ENCODE measurements around the gene PRIMPOL. TPM values are rescaled to one million over a fixed set of nuclear protein-coding genes. Genes with fewer than 3 reads are reported as not detected.
A peak's percentile ranks its signal among the peaks of the same experiment; 100 is the strongest.
"Not testable (repeated sequence)": the region's sequence is repeated elsewhere in the genome, so short reads cannot be mapped to it uniquely, and the experiment has no call there.

Gene PRIMPOL
- total RNA-seq, 2 experiments from 2014 or later: 21.0 to 25.3 TPM

- CTCF ChIA-PET: interaction anchor here (0.9 kb wide), 1 partner anchor 9 kb away, joined by 3 read pairs; no protein-coding TSS in a partner anchor
Observed at GRCh38 chr4:184715526-184715925, 66.0 kb downstream of the PRIMPOL start.

GRCh38 chr4:184719407-184719806, 69.9 kb downstream of the PRIMPOL start:
- CTCF ChIA-PET: no interaction called here
- ATAC-seq (no peak), DNase-seq (no peak)
- Mint-ChIP-seq H3K36me3 (peaks cover 72% of the 10 kb centered on the region), H3K27ac (no peak overlapping the region), H3K4me1 (peaks cover 27% of the 10 kb centered on the region), H3K4me3 (no peak overlapping the region), H3K27me3 (no peaks in the 10 kb centered on the region), H3K9me3 (ENCODE audit: low read depth) (no peaks in the 10 kb centered on the region)

More at GRCh38 chr4:184715526-184715925, 66.0 kb downstream of the PRIMPOL start:
- DNase-seq: no peak
- peaks cover 11% of the 10 kb centered on the region for H3K4me1 Mint-ChIP-seq
- no peaks in the 10 kb centered on the region for H3K27me3 Mint-ChIP-seq
- no peak for ATAC-seq
- H3K4me3 Mint-ChIP-seq: no peak overlapping the region
- no peak overlapping the region for H3K27ac Mint-ChIP-seq
- H3K9me3 Mint-ChIP-seq (ENCODE audit: low read depth): no peaks in the 10 kb centered on the region
- H3K36me3 Mint-ChIP-seq: peaks cover 64% of the 10 kb centered on the region

- CTCF ChIA-PET: no interaction called here
- peaks cover 27% of the 10 kb centered on the region for H3K4me1 Mint-ChIP-seq
- peaks cover 72% of the 10 kb centered on the region for H3K36me3 Mint-ChIP-seq
- H3K4me3 Mint-ChIP-seq: no peak overlapping the region
- no peaks in the 10 kb centered on the region for H3K9me3 Mint-ChIP-seq (ENCODE audit: low read depth)
- ATAC-seq (no peak), DNase-seq (no peak)
- peak overlapping the region; percentile 50 for H3K27ac Mint-ChIP-seq
- H3K27me3 Mint-ChIP-seq: no peaks in the 10 kb centered on the region
Observed at GRCh38 chr4:184721254-184721653, 71.7 kb downstream of the PRIMPOL start.

- CTCF ChIA-PET: interaction anchor here (0.8 to 1.2 kb wide), 2 partner anchors 11 to 475 kb away, joined by 3 to 6 read pairs; partner anchors contain the start of gene CENPU
- Mint-ChIP-seq H3K4me3 (no peak overlapping the region), H3K27ac (peak overlapping the region; percentile 27), H3K4me1 (peaks cover 30% of the 10 kb centered on the region), H3K27me3 (no peaks in the 10 kb centered on the region), H3K9me3 (ENCODE audit: low read depth) (no peaks in the 10 kb centered on the region), H3K36me3 (peaks cover 74% of the 10 kb centered on the region)
- ATAC-seq (peak; percentile 30), DNase-seq (no peak)
Observed at GRCh38 chr4:184722798-184723197, 73.3 kb downstream of the PRIMPOL start.

- no peak overlapping the region for H3K4me3 Mint-ChIP-seq
- CTCF ChIA-PET: no interaction called here
- no peaks in the 10 kb centered on the region for H3K27me3 Mint-ChIP-seq
- no peak for DNase-seq
- ATAC-seq: no peak
- no peaks in the 10 kb centered on the region for H3K9me3 Mint-ChIP-seq (ENCODE audit: low read depth)
- no peak overlapping the region for H3K27ac Mint-ChIP-seq
- peaks cover 76% of the 10 kb centered on the region for H3K36me3 Mint-ChIP-seq
- peaks cover 50% of the 10 kb centered on the region for H3K4me1 Mint-ChIP-seq
Observed at GRCh38 chr4:184727430-184727829, 77.9 kb downstream of the PRIMPOL start.

DNA sequence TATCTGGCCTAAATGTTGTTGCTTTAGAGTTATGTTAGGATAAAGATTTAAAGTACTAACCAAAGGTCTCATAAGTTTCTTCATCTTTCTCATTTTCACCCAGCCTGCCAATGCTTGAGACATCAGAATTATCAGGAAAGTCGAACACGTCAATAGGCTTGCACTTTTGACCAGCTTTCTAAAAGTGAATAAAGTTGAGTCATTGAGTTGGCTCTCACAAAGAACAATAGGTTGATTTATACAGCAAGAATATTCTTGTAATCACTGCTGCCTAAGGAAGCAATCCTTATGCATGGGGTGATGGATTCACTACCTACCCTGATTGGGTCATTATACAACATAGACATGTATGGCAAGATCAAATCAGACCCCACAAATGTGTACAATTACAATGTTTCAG, 79.3 kb downstream of the PRIMPOL start:
- DNase-seq: no peak
- Mint-ChIP-seq H3K27me3 (no peaks in the 10 kb centered on the region), H3K27ac (no peak overlapping the region), H3K36me3 (peaks cover 71% of the 10 kb centered on the region), H3K4me3 (no peak overlapping the region), H3K4me1 (peaks cover 48% of the 10 kb centered on the region), H3K9me3 (ENCODE audit: low read depth) (no peaks in the 10 kb centered on the region)
- CTCF ChIA-PET: interaction anchor here (1.0 kb wide), 1 partner anchor 79 kb away, joined by 4 read pairs; the partner anchor contains the start of genes CASP3 and PRIMPOL
- no peak for ATAC-seq

- Mint-ChIP-seq H3K36me3 (peaks cover 61% of the 10 kb centered on the region), H3K27ac (no peak overlapping the region), H3K27me3 (no peaks in the 10 kb centered on the region), H3K4me1 (peaks cover 51% of the 10 kb centered on the region), H3K4me3 (no peak overlapping the region), H3K9me3 (ENCODE audit: low read depth) (no peaks in the 10 kb centered on the region)
- CTCF ChIA-PET: interaction anchor here (0.8 to 1.0 kb wide), 2 partner anchors 10 to 195 kb away, joined by 3 to 4 read pairs; no protein-coding TSS in a partner anchor
- ATAC-seq: no peak
- no peak for DNase-seq
Observed at GRCh38 chr4:184729946-184730345, 80.4 kb downstream of the PRIMPOL start.

DNA sequence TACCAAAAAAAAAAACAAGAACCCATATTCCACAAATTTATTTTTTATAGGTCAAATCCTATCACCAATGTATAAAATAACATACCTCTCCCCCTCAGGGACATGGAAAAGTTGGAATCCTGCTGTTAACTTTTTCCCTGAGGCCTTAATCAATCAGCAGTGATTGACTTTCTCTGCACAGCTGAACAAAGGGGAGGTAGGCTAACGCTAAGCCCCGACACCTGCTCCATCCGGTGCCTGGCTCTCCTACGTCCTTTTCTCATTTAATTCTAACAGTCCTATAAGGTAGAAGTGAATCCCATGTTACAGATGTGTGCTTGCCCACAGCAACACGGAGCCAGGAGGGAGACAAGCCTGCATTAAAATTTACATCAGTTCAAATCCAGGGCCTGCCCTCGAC, 81.5 kb downstream of the PRIMPOL start:
- CTCF ChIA-PET: no interaction called here
- Mint-ChIP-seq H3K4me3 (no peak overlapping the region), H3K4me1 (peaks cover 51% of the 10 kb centered on the region), H3K36me3 (peaks cover 57% of the 10 kb centered on the region), H3K27me3 (no peaks in the 10 kb centered on the region), H3K27ac (no peak overlapping the region), H3K9me3 (ENCODE audit: low read depth) (no peaks in the 10 kb centered on the region)
- ATAC-seq: no peak
- no peak for DNase-seq

GRCh38 chr4:184732126-184732525, 82.6 kb downstream of the PRIMPOL start:
- CTCF ChIA-PET: interaction anchor here (0.8 to 2.1 kb wide), 4 partner anchors 22 to 449 kb away, joined by 3 to 6 read pairs (median 4); partner anchors contain the start of genes CASP3 and PRIMPOL
- H3K4me3 Mint-ChIP-seq: peak overlapping the region; percentile 95
- no peaks in the 10 kb centered on the region for H3K27me3 Mint-ChIP-seq
- peaks cover 50% of the 10 kb centered on the region for H3K4me1 Mint-ChIP-seq
- no peak for DNase-seq
- H3K27ac Mint-ChIP-seq: peak overlapping the region; percentile 92
- ATAC-seq: no peak
- peaks cover 50% of the 10 kb centered on the region for H3K36me3 Mint-ChIP-seq
- no peaks in the 10 kb centered on the region for H3K9me3 Mint-ChIP-seq (ENCODE audit: low read depth)

DNA sequence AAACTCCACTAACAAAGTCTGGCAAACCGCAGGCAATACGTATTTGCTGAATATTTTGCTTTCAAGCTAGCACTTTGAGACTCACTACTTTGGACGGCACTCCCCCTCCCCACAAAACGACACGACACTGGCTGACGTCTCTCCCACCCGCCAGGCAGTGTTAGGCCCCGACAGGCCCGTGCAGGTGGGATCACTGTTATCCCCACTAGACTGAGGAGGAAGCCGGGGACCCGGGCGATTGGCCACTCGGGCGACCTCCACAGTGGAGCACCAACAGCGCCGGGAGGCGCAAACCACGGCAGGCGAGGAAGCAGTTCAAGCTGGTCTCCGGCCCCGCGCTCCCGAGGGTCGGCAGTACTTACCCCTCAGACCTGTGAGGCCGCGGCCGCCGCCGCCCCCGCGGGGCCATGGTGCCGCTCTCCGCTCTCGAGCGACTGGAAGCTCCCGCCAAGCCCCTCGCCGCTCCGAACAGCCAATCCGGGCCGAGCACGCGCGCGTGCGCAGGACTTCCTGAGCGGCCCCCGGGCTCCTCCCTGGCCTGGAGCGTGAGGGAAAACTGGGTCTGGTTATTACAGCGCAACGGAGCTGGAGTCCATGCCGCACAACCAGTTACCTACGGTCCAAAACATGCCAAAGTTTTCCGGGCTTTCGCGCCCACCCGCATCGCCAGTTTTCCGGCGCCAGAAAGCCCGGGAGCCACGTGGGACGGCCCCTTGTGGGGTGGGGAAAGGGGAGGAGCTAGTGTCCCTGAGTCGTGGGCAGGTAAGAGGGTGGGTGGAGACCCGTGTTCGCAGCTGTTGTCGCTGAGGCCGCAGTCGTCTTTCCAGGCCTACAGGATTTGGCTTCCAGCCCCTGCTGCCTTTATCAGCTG, 84.4 kb downstream of the PRIMPOL start, which contains the start of gene CENPU:
TSS of gene CENPU (minus strand) at position 443 of the 871 bp plus-strand sequence. CDS start at position 409, 34 bp downstream.
- H3K4me3 Mint-ChIP-seq: peak within 1 kb of the TSS; percentile 95
- DNase-seq: peak; percentile 97
- CTCF ChIA-PET: interaction anchor here (0.6 to 3.4 kb wide), 17 partner anchors 12 to 1816 kb away, joined by 3 to 24 read pairs (median 5); partner anchors contain the start of genes CASP3 and PRIMPOL
- no peaks in the 10 kb centered on the region for H3K27me3 Mint-ChIP-seq
- ATAC-seq: peak; percentile 94
- H3K36me3 Mint-ChIP-seq: peaks cover 34% of the 10 kb centered on the region
- peak within 1 kb of the TSS; percentile 92 for H3K27ac Mint-ChIP-seq
- no peaks in the 10 kb centered on the region for H3K9me3 Mint-ChIP-seq (ENCODE audit: low read depth)
- H3K4me1 Mint-ChIP-seq: peaks cover 43% of the 10 kb centered on the region

DNA sequence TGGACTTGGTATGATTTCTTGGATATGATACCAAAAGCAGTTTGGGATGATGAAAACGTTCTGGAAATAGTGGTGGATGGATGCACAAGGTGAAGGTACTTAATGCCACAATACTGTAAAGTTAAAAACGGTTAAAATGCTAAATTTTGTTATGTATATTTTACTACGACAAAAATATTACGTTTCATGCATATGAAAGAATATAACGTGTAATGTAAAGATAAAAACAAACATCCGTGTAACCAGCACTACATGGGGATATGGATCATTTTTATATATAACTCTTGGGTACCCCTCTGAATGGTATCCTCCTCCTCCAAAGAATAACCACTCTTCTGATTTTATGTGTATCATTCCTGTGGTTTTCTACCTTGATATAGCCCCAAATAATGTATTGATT, 85.2 kb downstream of the PRIMPOL start:
- Mint-ChIP-seq H3K4me1 (peaks cover 38% of the 10 kb centered on the region), H3K4me3 (peak overlapping the region; percentile 95), H3K27ac (peak overlapping the region; percentile 92), H3K27me3 (no peaks in the 10 kb centered on the region), H3K36me3 (peaks cover 26% of the 10 kb centered on the region), H3K9me3 (ENCODE audit: low read depth) (no peaks in the 10 kb centered on the region)
- CTCF ChIA-PET: interaction anchor here (0.6 to 3.4 kb wide), 11 partner anchors 12 to 471 kb away, joined by 3 to 24 read pairs (median 5); partner anchors contain the start of genes CASP3 and PRIMPOL
- DNase-seq (no peak), ATAC-seq (no peak)

DNA sequence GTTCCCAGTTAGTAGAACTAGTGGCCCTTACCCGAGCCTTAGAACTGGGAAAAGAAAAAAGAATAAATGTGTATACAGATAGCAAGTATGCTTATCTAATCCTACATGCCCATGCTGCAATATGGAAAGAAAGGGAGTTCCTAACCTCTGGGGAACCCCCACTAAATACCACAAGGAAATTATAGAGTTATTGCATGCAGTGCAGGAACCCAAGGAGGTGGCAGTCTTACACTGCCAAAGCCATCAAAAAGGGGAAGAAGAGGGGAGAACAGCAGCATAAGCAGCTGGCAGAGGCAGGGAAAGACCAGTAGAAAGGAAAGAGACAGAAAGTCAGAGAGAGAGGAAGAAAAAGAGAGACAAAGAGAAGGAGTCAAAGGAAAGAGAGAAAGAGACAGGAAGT, 90.0 kb downstream of the PRIMPOL start:
- DNase-seq; H3K36me3 Mint-ChIP-seq; ATAC-seq; CTCF ChIA-PET; H3K4me3 Mint-ChIP-seq; H3K4me1 Mint-ChIP-seq; H3K9me3 Mint-ChIP-seq (ENCODE audit: low read depth); H3K27me3 Mint-ChIP-seq: not testable (repeated sequence)
- peak overlapping the region; percentile 9 for H3K27ac Mint-ChIP-seq

GRCh38 chr4:184740980-184741391, 91.4 kb downstream of the PRIMPOL start:
- Mint-ChIP-seq H3K27ac (no peak overlapping the region), H3K4me3 (no peak overlapping the region), H3K27me3 (no peaks in the 10 kb centered on the region), H3K9me3 (ENCODE audit: low read depth) (no peaks in the 10 kb centered on the region), H3K36me3 (no peaks in the 10 kb centered on the region), H3K4me1 (peaks cover 10% of the 10 kb centered on the region)
- CTCF ChIA-PET: no interaction called here
- DNase-seq (no peak), ATAC-seq (no peak)

All from activated CD8-positive, alpha-beta memory T cell treated with anti-CD3 and anti-CD28 coated beads, Interleukin-2, amount 10 ng/mL, durations not matched to agents 7 days and 5 days (primary cell).